Fibroblast of villous mesenchyme (primary cell): Measurements from ENCODE around the gene CSMD2. TPM values are rescaled to one million over a fixed set of nuclear protein-coding genes. Genes with fewer than 3 reads are reported as not detected.
A peak's percentile ranks its signal among the peaks of the same experiment; 100 is the strongest.

ENCODE experiments used
- DNase-seq: peaks from one replicate; pipeline ENCODE4 v3.0.0-alpha.2; 2010; ENCODE audit warnings: low read depth
- H3K4me3 ChIP-seq: 2 replicates; pipeline ENCODE4 v1.5.1; 2011; ENCODE audit warnings: low read depth, mild to moderate bottlenecking, low read length
- CTCF ChIP-seq: IDR thresholded peaks from 2 replicates; pipeline ENCODE4 v1.5.1; 2012; ENCODE audit warnings: low read depth, mild to moderate bottlenecking, low read length; ENCODE audit not compliant: insufficient read depth
- total RNA-seq: library from RNA; depleted of rRNA; stranded (reverse); fragments of >200 nt; gene quantifications from 2 replicates; pipeline ENCODE4 v1.2.3, GENCODE V29; 2012

Gene CSMD2
- total RNA-seq, 1 donor, result 3.0 TPM

DNA sequence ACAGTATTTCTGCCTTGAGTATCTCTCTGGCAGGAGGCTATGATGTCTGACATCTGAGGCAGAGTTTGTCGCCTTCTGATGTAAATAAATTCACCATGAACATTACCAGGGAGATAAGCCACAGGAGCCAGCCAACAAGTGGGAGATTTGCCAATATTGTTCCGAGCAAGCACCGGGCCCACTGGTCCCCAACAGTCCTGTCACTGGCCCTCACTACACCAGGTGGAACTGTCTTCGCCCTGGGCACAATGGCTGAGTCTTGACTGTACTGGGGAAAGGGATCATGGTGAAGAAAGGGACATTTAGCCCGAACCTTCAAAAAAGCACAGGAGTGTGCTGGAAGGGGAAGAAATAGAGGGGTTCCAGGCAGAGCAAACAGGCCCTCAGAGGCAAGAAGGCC, 243.7 kb downstream of the CSMD2 start:
- DNase-seq, result no peak
- no peak overlapping the region for H3K4me3 ChIP-seq
- TF ChIP-seq CTCF, result no peak

DNA sequence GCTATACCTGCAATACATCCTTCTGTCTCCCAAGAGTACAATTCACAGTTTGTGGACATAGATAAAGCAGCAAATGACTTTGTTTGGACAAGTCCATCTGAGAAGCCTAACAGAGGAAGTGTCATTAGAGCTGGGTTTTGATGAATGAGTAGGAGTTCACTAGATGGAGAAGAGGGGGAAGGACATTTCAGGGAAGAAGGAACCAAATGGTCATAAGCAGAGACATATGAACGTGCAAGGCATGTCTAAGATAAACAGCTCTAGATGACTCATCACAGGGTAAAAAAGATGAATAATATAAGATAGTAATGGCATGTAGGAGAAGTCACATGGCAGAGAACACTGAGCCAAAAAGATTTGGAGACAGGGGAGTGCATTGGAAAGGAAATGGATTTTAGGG, 246.7 kb downstream of the CSMD2 start:
- TF ChIP-seq CTCF, result no peak
- no peak overlapping the region for H3K4me3 ChIP-seq
- DNase-seq, result peak; percentile 16

- TF ChIP-seq CTCF, result no peak
Measured at GRCh38 chr1:33916786-33917185, 248.2 kb downstream of the CSMD2 start.

GRCh38 chr1:33914531-33914930, 250.5 kb downstream of the CSMD2 start:
- H3K4me3 ChIP-seq, result no peak overlapping the region
- no peak for DNase-seq
- TF ChIP-seq CTCF, result no peak

More at GRCh38 chr1:33916786-33917185, 248.2 kb downstream of the CSMD2 start:
- H3K4me3 ChIP-seq, result no peak overlapping the region
- no peak for DNase-seq

DNA sequence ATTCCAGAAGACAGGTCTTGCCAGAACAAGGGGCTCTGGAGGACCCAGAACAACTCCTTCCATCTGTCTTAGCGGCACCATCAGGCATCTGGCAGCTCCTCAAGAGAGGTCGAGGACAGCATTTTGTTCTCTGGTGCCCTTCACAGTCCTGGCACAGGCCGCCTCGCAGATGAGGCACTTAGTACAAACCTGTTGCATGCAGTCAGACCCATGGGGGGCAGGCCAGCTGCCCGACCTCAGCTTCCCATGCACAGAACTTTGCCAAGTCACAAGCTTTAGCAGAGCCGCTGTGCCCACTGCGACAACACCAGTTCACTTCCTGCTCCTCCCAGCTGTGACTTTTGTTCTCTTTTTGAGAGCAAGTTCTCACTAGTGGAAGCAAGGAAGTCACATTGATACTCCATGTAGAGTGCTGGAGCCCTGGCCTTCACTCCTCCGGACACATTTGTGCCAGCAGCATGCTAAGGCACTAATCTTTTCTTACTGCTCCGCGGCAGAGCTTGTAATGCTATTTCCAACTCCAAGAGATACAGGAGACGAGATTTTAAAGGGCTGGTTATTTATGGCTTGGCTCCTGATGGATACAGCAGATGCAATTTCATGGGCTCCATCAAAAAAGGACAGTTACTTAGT, 256.6 kb downstream of the CSMD2 start:
- H3K4me3 ChIP-seq, result no peak overlapping the region
- DNase-seq, result no peak
- TF ChIP-seq CTCF, result no peak

GRCh38 chr1:33906156-33906555, 258.9 kb downstream of the CSMD2 start:
- H3K4me3 ChIP-seq, result no peak overlapping the region
- TF ChIP-seq CTCF, result no peak
- DNase-seq, result no peak

- H3K4me3 ChIP-seq, result no peak overlapping the region
- TF ChIP-seq CTCF, result no peak
- DNase-seq, result no peak
Measured at GRCh38 chr1:33905241-33905640, 259.8 kb downstream of the CSMD2 start.
